ENCODE results near the gene ENOX1. TPM values are rescaled to one million over a fixed set of nuclear protein-coding genes. Genes with fewer than 3 reads are reported as not detected.

ENOX1 gene
- total RNA-seq, 1 experiment from 2014 or later: 0.26 TPM

DNA sequence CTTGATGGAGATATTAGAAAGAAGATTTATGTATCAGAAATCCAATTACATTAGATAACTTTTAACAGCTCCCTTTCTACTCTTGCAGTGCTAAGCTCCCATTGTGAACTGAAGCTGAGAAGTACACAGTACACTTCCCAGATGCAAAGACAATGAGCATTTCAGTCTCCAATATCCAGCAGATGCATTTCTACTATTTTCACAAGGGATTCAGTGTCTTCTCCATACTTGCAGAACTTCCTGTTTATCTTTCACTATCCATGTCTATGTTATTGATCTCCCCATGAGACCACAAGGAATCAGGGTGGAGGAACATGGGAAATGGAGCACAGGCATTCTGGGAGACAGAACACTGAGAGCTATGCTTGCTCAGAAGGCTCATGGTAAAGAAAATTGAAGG, 207.5 kb downstream of the ENOX1 start (continued):
- TF ChIP-seq, protein P1, sequence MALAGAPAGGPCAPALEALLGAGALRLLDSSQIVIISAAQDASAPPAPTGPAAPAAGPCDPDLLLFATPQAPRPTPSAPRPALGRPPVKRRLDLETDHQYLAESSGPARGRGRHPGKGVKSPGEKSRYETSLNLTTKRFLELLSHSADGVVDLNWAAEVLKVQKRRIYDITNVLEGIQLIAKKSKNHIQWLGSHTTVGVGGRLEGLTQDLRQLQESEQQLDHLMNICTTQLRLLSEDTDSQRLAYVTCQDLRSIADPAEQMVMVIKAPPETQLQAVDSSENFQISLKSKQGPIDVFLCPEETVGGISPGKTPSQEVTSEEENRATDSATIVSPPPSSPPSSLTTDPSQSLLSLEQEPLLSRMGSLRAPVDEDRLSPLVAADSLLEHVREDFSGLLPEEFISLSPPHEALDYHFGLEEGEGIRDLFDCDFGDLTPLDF (CRISPR knock-in tag; IDR thresholded peaks at IDR 0.05): no peak
- TF ChIP-seq CBFB (CRISPR knock-in tag; IDR thresholded peaks at IDR 0.05; ENCODE audit: low read depth) (no peak), JAZF1 (CRISPR knock-in tag; IDR thresholded peaks at IDR 0.05) (no peak), ZNF423 (CRISPR knock-in tag; IDR thresholded peaks at IDR 0.05) (no peak), RORB (CRISPR knock-in tag; IDR thresholded peaks at IDR 0.05) (no peak), ESRRA (CRISPR knock-in tag; IDR thresholded peaks at IDR 0.05; ENCODE audit: borderline replicate concordance) (no peak), RELA (CRISPR knock-in tag; IDR thresholded peaks at IDR 0.05; ENCODE audit: borderline replicate concordance) (no peak), SP1 (CRISPR knock-in tag; conservative IDR thresholded peaks at IDR 0.05) (no peak)
- TF ChIP-seq, protein P2, sequence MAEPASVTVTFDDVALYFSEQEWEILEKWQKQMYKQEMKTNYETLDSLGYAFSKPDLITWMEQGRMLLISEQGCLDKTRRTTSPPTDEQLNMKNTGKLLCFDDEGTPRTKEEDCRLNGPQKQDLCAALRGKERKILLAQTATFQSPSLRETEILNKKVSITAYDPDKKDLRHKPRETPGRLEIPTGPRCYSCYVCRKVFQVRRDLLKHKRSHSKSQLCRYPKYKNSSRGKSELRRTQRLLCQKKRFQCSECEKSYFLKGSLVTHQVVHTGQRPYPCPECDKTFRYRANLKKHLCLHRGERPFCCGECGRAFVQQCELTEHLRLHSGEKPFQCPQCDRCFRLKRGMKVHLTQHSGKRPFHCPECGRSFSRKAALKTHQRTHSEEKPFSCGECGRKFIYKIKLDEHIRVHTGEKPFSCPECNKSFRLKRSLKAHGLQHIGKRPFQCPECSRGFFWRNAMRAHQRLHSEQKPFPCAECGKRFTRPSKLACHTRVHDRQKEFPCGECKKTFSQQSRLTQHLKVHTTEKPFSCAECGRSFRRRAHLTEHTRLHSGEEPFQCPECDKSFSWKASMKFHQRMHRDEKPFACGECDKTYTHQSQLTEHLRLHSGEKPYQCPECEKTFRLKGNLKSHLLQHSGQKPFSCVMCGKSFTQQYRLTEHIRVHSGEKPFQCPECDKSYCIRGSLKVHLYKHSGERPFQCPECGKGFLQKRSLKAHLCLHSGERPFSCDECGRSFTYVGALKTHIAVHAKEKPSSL (CRISPR knock-in tag; conservative IDR thresholded peaks at IDR 0.05): no peak

DNA sequence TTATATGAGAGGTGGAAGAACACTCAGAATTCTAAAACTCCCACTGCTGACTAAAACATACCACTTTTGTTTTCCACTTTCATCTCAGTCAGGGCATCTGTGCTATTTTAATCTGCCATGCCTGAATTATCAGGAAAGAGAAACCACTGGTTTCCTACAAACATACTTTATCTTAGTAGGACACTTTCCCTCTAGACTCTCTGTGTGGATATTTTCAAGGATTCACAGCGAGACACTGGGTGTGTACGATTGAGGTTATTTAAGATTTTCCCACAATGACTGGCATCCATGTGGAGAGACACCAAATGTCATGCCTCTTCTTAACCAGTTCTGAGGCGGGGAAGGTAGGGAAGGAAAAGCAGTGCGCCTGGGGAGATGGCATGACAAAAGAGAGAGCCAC, 212.2 kb downstream of the ENOX1 start:
- ChIA-PET CTCF (no interaction called here), POLR2A (no interaction called here)
- Mint-ChIP-seq H3K27ac (no peak overlapping the region), H3K9me3 (0 out of 2 replicates have a peak, but pooled peaks cover 3% of the 10 kb centered on the region), H3K4me3 (no peak overlapping the region), H3K27me3 (ENCODE audit: low read depth) (no peaks in the 10 kb centered on the region), H3K36me3 (no peaks in the 10 kb centered on the region), H3K4me1 (peaks cover 15% of the 10 kb centered on the region)
- no peak for ATAC-seq
- no peak for DNase-seq (ENCODE audit: low spot score)
- TF ChIP-seq, protein P3, sequence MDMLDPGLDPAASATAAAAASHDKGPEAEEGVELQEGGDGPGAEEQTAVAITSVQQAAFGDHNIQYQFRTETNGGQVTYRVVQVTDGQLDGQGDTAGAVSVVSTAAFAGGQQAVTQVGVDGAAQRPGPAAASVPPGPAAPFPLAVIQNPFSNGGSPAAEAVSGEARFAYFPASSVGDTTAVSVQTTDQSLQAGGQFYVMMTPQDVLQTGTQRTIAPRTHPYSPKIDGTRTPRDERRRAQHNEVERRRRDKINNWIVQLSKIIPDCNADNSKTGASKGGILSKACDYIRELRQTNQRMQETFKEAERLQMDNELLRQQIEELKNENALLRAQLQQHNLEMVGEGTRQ (CRISPR knock-in tag; IDR thresholded peaks at IDR 0.05): no peak
- no peak for TF ChIP-seq FOXP1 (CRISPR knock-in tag; IDR thresholded peaks at IDR 0.05; ENCODE audit: borderline replicate concordance)
- no peak for TF ChIP-seq TEAD4 (CRISPR knock-in tag; IDR thresholded peaks at IDR 0.05)
- no peak for TF ChIP-seq ATF1 (CRISPR knock-in tag; IDR thresholded peaks at IDR 0.05)
- no peak for TF ChIP-seq NR1H2 (CRISPR knock-in tag; IDR thresholded peaks at IDR 0.05)
- TF ChIP-seq ZNF138 (CRISPR knock-in tag; conservative IDR thresholded peaks at IDR 0.05): no peak
- TF ChIP-seq, protein P1 (CRISPR knock-in tag; IDR thresholded peaks at IDR 0.05): no peak
- no peak for TF ChIP-seq ZNF423 (CRISPR knock-in tag; IDR thresholded peaks at IDR 0.05)
- TF ChIP-seq, protein P4, sequence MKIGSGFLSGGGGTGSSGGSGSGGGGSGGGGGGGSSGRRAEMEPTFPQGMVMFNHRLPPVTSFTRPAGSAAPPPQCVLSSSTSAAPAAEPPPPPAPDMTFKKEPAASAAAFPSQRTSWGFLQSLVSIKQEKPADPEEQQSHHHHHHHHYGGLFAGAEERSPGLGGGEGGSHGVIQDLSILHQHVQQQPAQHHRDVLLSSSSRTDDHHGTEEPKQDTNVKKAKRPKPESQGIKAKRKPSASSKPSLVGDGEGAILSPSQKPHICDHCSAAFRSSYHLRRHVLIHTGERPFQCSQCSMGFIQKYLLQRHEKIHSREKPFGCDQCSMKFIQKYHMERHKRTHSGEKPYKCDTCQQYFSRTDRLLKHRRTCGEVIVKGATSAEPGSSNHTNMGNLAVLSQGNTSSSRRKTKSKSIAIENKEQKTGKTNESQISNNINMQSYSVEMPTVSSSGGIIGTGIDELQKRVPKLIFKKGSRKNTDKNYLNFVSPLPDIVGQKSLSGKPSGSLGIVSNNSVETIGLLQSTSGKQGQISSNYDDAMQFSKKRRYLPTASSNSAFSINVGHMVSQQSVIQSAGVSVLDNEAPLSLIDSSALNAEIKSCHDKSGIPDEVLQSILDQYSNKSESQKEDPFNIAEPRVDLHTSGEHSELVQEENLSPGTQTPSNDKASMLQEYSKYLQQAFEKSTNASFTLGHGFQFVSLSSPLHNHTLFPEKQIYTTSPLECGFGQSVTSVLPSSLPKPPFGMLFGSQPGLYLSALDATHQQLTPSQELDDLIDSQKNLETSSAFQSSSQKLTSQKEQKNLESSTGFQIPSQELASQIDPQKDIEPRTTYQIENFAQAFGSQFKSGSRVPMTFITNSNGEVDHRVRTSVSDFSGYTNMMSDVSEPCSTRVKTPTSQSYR (CRISPR knock-in tag; IDR thresholded peaks at IDR 0.05): no peak
- TF ChIP-seq, protein P2 (CRISPR knock-in tag; conservative IDR thresholded peaks at IDR 0.05): no peak
- TF ChIP-seq, protein P5, sequence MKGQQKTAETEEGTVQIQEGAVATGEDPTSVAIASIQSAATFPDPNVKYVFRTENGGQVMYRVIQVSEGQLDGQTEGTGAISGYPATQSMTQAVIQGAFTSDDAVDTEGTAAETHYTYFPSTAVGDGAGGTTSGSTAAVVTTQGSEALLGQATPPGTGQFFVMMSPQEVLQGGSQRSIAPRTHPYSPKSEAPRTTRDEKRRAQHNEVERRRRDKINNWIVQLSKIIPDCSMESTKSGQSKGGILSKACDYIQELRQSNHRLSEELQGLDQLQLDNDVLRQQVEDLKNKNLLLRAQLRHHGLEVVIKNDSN (CRISPR knock-in tag; IDR thresholded peaks at IDR 0.05): no peak
- no peak for TF ChIP-seq JAZF1 (CRISPR knock-in tag; IDR thresholded peaks at IDR 0.05)
- TF ChIP-seq, protein P6, sequence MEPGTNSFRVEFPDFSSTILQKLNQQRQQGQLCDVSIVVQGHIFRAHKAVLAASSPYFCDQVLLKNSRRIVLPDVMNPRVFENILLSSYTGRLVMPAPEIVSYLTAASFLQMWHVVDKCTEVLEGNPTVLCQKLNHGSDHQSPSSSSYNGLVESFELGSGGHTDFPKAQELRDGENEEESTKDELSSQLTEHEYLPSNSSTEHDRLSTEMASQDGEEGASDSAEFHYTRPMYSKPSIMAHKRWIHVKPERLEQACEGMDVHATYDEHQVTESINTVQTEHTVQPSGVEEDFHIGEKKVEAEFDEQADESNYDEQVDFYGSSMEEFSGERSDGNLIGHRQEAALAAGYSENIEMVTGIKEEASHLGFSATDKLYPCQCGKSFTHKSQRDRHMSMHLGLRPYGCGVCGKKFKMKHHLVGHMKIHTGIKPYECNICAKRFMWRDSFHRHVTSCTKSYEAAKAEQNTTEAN (CRISPR knock-in tag; IDR thresholded peaks at IDR 0.05): no peak
- TF ChIP-seq, protein P7, sequence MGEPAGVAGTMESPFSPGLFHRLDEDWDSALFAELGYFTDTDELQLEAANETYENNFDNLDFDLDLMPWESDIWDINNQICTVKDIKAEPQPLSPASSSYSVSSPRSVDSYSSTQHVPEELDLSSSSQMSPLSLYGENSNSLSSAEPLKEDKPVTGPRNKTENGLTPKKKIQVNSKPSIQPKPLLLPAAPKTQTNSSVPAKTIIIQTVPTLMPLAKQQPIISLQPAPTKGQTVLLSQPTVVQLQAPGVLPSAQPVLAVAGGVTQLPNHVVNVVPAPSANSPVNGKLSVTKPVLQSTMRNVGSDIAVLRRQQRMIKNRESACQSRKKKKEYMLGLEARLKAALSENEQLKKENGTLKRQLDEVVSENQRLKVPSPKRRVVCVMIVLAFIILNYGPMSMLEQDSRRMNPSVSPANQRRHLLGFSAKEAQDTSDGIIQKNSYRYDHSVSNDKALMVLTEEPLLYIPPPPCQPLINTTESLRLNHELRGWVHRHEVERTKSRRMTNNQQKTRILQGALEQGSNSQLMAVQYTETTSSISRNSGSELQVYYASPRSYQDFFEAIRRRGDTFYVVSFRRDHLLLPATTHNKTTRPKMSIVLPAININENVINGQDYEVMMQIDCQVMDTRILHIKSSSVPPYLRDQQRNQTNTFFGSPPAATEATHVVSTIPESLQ (CRISPR knock-in tag; IDR thresholded peaks at IDR 0.05): no peak
- no peak for TF ChIP-seq ZNF121 (CRISPR knock-in tag; IDR thresholded peaks at IDR 0.05)
- no peak for TF ChIP-seq GTF2I (CRISPR knock-in tag; conservative IDR thresholded peaks at IDR 0.05)
